GM12873 (cell line): ENCODE results near the gene KATNAL2.
A peak's percentile ranks its signal among the peaks of the same experiment; 100 is the strongest.

Experiments used
- CTCF ChIP-seq: IDR thresholded peaks from 2 replicates; pipeline ENCODE4 v1.5.1; 2012; ENCODE audit warnings: low read depth, mild to moderate bottlenecking, moderate library complexity, low read length, control low read depth; ENCODE audit not compliant: insufficient read depth; ENCODE audit errors: missing control alignments

KATNAL2 gene

GRCh38 chr18:47035156-47035671 lies 117.8 kb downstream of the KATNAL2 start, which contains the start of gene ELOA2:
Gene ELOA2, minus strand, starts transcription at chr18:47035621. Its CDS starts 357 bp downstream, at chr18:47035264.
- no peak for TF ChIP-seq CTCF

GRCh38 chr18:47036298-47036874 lies 119.0 kb downstream of the KATNAL2 start:
- peak; percentile 43 for TF ChIP-seq CTCF

- no peak for TF ChIP-seq CTCF
Observed at GRCh38 chr18:47036927-47037578, 119.7 kb downstream of the KATNAL2 start.

GRCh38 chr18:47040982-47041381 lies 123.6 kb downstream of the KATNAL2 start:
- no peak for TF ChIP-seq CTCF

- peak; percentile 68 for TF ChIP-seq CTCF
Observed at GRCh38 chr18:47050468-47050867, 133.1 kb downstream of the KATNAL2 start.

- no peak for TF ChIP-seq CTCF
Observed at GRCh38 chr18:47054369-47054768, 137.0 kb downstream of the KATNAL2 start.

GRCh38 chr18:47062471-47062870 lies 145.1 kb downstream of the KATNAL2 start:
- TF ChIP-seq CTCF = no peak
